Tibial artery (tissue), 4 donors: ENCODE results near the gene APOH.

ENCODE experiments used
- DNase-seq, 2 donors: peaks; one replicate each; pipeline ENCODE4 v3.0.0-alpha.2; 2019
- H3K27ac ChIP-seq, 2 donors: fragments of 200-600 bp; sonication (generic) in 1 of 2; 1 replicate in 1 of 2; 2 replicates in 1 of 2; pipeline ENCODE4 v1.5.1; 2018 to 2019; ENCODE audit warnings: mild to moderate bottlenecking in 1 of 2
- H3K27me3 ChIP-seq, 2 donors: fragments of 200-600 bp; sonication (generic) in 1 of 2; one replicate each; pipeline versions ENCODE4 v1.5.1 to v1.6.0; 2016 to 2019
- H3K36me3 ChIP-seq, 3 donors: fragments of 200-600 bp; sonication (generic) in 2 of 3; one replicate each; pipeline ENCODE4 v1.5.1; 2016 to 2019; ENCODE audit warnings: mild to moderate bottlenecking in 2 of 3
- H3K4me1 ChIP-seq, 4 donors: fragments of 200-600 bp; sonication (generic) in 2 of 4; 1 replicate in 3 of 4; 2 replicates in 1 of 4; pipeline ENCODE4 v1.5.1; 2016 to 2019
- H3K4me3 ChIP-seq, 2 donors: fragments of 200-600 bp; sonication (generic) in 1 of 2; 1 replicate in 1 of 2; 2 replicates in 1 of 2; pipeline ENCODE4 v1.5.1; 2018 to 2019; ENCODE audit warnings: mild to moderate bottlenecking in 2 of 2
- H3K9me3 ChIP-seq, 3 donors: fragments of 200-600 bp; sonication (generic) in 1 of 3; one replicate each; pipeline ENCODE4 v1.5.1; 2016 to 2019
- CTCF ChIP-seq, 2 experiments: fragments of 200-600 bp in 1 of 2; fragments of 450-650 bp in 1 of 2; IDR thresholded peaks; one replicate each; pipeline ENCODE4 v1.5.1; 2017 to 2019; ENCODE audit warnings: antibody characterized with exemption in 2 of 2, mild to moderate bottlenecking in 1 of 2, moderate library complexity in 1 of 2
- intact Hi-C: fragments of 100-400 bp; cut with DNase I; formaldehyde crosslinking; loops from one replicate; pipeline ENCODE4 v1.15.0; 2023; ENCODE audit warnings: low total_unique reads

APOH gene

DNA sequence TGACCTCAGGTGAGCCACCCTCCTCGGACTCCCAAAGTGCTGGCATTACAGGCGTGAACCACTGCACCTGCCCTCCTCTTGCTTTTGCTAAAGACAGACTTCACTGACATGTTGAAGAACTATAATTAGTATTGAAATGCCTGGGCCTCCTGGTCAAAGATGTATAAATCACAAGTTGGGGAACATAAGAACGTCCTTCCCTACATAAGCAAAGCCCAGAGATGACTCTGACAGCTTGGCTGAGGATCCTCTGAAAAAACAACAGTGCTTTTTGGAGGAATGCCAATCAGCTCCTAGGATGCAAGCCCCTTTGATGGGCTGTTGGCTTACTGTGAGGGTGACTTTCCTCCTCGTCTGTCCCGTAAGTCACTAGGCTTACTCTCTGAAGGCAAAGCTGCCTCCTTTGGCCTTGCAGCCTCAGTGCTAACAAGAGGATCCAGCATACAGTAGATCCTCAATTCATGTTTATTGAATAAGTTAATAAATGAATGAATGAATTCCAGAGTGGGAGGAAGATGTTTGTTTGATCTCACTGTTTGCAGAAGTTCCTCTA, 6.3 kb downstream of the APOH start:
- H3K9me3 ChIP-seq, result no peaks in the 10 kb centered on the region
- H3K4me3 ChIP-seq, result no peak overlapping the region
- H3K4me1 ChIP-seq, result no peaks in the 10 kb centered on the region
- peaks cover 0 to 4% of the 10 kb centered on the region in 2 donors for H3K27me3 ChIP-seq
- intact Hi-C loops, result no loop called here
- TF ChIP-seq CTCF (IDR thresholded peaks at IDR 0.05), result no peak
- no peak overlapping the region for H3K27ac ChIP-seq
- DNase-seq, result no peak
- H3K36me3 ChIP-seq, result no peaks in the 10 kb centered on the region

DNA sequence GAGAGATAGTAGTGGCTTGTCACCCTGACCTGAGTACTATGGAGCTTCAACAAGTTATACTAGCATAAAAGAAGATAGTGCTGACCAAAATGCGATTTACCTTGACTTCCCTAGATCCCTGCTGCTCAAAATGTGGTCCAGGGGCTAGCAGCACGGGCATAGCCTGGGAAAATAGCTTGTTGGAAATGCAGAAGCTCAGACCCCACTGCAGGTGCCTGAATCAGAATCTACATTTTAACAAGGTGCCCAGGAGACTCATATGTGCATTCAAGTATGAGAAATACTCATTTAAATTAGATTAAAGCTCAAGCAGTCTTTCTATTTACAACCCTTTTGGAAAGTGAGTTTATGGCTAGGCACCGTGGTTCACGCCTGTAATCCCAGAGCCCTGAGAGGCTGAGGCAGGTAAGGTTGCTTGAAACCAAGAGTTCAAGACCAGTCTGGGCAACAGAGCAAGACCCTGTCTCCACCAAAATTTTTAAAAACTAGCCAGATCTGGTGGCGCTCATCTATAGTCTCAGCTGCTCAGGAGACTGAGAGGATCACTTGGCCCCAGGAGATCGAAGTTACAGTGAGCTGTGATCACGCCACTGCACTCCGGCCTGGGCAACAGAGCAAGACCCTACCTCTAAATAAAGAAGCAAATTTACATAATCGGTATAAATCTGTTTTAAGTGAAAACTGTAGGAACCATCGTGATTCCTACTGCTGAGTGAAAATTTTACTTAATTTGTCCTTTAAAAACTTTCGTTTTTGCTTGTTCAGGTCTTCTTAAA, 7.3 kb downstream of the APOH start:
- Histone ChIP-seq H3K4me3 (no peak overlapping the region), H3K9me3 (no peaks in the 10 kb centered on the region), H3K27ac (no peak overlapping the region), H3K27me3 (peaks cover 0 to 4% of the 10 kb centered on the region in 2 donors), H3K36me3 (no peaks in the 10 kb centered on the region), H3K4me1 (no peaks in the 10 kb centered on the region)
- intact Hi-C loops, result no loop called here
- TF ChIP-seq CTCF (IDR thresholded peaks at IDR 0.05), result no peak
- DNase-seq, result no peak

DNA sequence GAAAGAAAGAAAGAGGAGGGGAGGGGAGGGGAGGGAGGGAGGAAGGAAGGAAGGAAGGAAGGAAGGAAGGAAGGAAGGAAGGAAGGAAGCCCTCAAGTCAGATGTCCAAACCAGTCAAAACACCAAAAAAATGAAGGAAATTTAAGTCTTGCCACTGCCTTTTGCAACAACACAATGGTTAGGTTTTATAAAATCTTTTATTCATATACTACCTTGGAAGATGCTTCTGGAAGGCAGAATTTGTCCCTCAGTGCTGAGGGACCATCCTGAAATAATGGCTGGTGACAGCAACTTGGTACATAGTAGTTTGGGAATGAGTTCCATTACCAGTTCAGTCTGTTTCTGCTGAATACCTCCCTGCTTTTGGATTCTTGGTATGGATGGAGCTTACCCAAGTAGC, 7.9 kb downstream of the APOH start:
- Histone ChIP-seq H3K4me1 (no peaks in the 10 kb centered on the region), H3K9me3 (no peaks in the 10 kb centered on the region), H3K36me3 (no peaks in the 10 kb centered on the region), H3K4me3 (no peak overlapping the region), H3K27me3 (peaks cover 0 to 4% of the 10 kb centered on the region in 2 donors), H3K27ac (no peak overlapping the region)
- no peak for TF ChIP-seq CTCF (IDR thresholded peaks at IDR 0.05)
- DNase-seq, result no peak
- intact Hi-C loops, result no loop called here

DNA sequence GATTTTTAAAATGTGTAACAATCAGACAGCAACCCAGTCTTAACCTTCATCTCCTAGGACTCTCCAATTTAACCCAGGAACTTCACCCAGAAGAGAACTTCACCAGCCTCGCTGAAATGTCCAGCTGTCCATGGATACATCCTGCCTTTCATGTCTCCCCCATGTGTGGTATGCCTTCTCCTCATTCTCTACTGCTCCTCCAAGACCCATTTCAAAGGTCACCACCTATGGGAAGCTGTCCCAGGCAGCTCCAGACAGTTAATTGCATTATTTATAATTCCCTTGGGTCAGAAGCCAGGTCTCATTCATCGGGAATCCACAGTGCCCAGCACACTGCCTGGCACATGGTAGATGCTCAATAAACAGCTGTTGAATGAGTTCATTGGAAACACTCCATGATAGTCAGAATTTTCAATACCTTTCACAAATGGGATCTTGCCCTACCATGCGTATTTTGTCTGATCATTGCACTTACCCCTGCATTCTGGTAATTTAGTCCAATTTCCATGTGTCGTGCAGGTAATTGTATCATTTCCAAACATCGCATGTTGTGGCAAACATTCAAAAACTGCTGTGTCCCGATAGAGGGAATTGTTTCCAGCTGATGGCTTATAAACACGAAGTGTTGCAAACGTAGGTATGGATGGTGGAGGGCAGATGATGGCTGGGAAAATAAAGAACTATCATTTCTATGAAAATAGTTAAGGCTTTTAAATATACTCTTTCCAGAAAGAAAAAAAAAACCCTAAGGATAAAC, 9.0 kb downstream of the APOH start:
- intact Hi-C loops, result no loop called here
- H3K9me3 ChIP-seq, result no peaks in the 10 kb centered on the region
- no peak for TF ChIP-seq CTCF (IDR thresholded peaks at IDR 0.05)

DNA sequence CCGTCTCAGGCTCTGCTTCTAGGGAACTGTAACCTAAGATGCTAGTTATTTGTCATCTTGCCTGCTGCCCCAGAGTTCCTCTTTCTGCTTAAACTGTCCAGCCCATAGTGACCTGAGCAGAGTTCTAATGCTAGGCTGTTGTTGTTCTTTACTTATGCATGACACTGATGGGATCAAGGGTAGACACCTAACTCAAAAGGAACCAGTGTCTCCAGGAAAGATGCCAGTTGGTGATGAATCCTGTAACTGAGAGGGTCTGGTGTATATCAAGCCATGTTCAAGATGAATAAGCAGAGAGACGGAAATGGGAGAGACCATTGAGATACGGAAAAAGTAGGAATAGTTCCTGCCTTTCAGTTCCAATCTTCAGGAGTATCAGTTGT, 13.7 kb downstream of the APOH start:
- H3K27me3 ChIP-seq, result peaks cover 0 to 8% of the 10 kb centered on the region in 2 donors
- no peak overlapping the region for H3K27ac ChIP-seq
- H3K4me3 ChIP-seq, result no peak overlapping the region
- DNase-seq, result no peak
- intact Hi-C loops, result no loop called here
- TF ChIP-seq CTCF (IDR thresholded peaks at IDR 0.05), result no peak
- no peaks in the 10 kb centered on the region for H3K4me1 ChIP-seq
- no peaks in the 10 kb centered on the region for H3K36me3 ChIP-seq
- no peaks in the 10 kb centered on the region for H3K9me3 ChIP-seq

More for the DNA sequence above, 9.0 kb downstream of the APOH start:
- Histone ChIP-seq H3K27me3 (peaks cover 0 to 4% of the 10 kb centered on the region in 2 donors), H3K27ac (no peak overlapping the region), H3K4me1 (no peaks in the 10 kb centered on the region), H3K4me3 (no peak overlapping the region), H3K36me3 (no peaks in the 10 kb centered on the region)
- DNase-seq, result no peak
